Liver (tissue), 9 donors: Measurements from ENCODE around the gene PDE9A. TPM values are rescaled to one million over a fixed set of nuclear protein-coding genes. Genes with fewer than 3 reads are reported as not detected.

Experiments
- DNase-seq: peaks from one replicate; pipeline ENCODE4 v3.0.0-alpha.2; 2017; ENCODE audit warnings: low spot score
- H3K27ac ChIP-seq, 2 donors: one replicate each; pipeline ENCODE4 v1.7.0; 2013; ENCODE audit warnings: inconsistent platforms in 2 of 2, low read length in 2 of 2, control low read depth in 1 of 2, low read depth in 1 of 2, mild to moderate bottlenecking in 1 of 2
- H3K27me3 ChIP-seq, 4 donors: one replicate each; pipeline versions ENCODE4 v1.6.1 to v1.7.0; 2013; ENCODE audit warnings: low read length in 3 of 4, inconsistent platforms in 1 of 4, mild to moderate bottlenecking in 1 of 4, moderate library complexity in 1 of 4; ENCODE audit not compliant: control insufficient read depth in 4 of 4, insufficient read depth in 4 of 4
- H3K36me3 ChIP-seq, 4 donors: one replicate each; pipeline versions ENCODE4 v1.6.1 to v1.7.0; 2013; ENCODE audit warnings: low read length in 3 of 4, mild to moderate bottlenecking in 3 of 4, low read depth in 1 of 4, moderate library complexity in 1 of 4; ENCODE audit not compliant: control insufficient read depth in 4 of 4, insufficient read depth in 3 of 4
- H3K4me1 ChIP-seq, 4 donors: one replicate each; pipeline versions ENCODE4 v1.6.1 to v1.7.0; 2013; ENCODE audit warnings: low read length in 3 of 4, mild to moderate bottlenecking in 3 of 4, moderate library complexity in 1 of 4; ENCODE audit not compliant: control insufficient read depth in 4 of 4, insufficient read depth in 4 of 4
- H3K4me3 ChIP-seq, 3 donors: one replicate each; pipeline versions ENCODE4 v1.6.1 to v1.7.0; 2013; ENCODE audit warnings: low read length in 3 of 3, control low read depth in 1 of 3, low read depth in 1 of 3, mild to moderate bottlenecking in 1 of 3
- H3K9ac ChIP-seq, 2 donors: one replicate each; pipeline ENCODE4 v1.7.0; 2013; ENCODE audit warnings: low read length in 2 of 2, mild to moderate bottlenecking in 2 of 2, moderate library complexity in 2 of 2, control low read depth in 1 of 2, low read depth in 1 of 2
- H3K9me3 ChIP-seq, 4 donors: one replicate each; pipeline versions ENCODE4 v1.6.1 to v1.7.0; 2013; ENCODE audit warnings: low read length in 3 of 4; ENCODE audit not compliant: control insufficient read depth in 4 of 4
- ATF3 ChIP-seq: IDR thresholded peaks from 2 replicates; pipeline ENCODE4 v1.6.1; 2016; ENCODE audit warnings: antibody characterized with exemption
- EGR1 ChIP-seq, 2 donors: IDR thresholded peaks; 2 replicates each; pipeline ENCODE4 v1.6.1; 2016 to 2018; ENCODE audit warnings: antibody characterized with exemption in 2 of 2, low read depth in 2 of 2
- FOXA1 ChIP-seq: IDR thresholded peaks from 2 replicates; pipeline ENCODE4 v1.6.1; 2016; ENCODE audit warnings: antibody characterized with exemption
- FOXA2 ChIP-seq: IDR thresholded peaks from 2 replicates; pipeline ENCODE4 v1.6.1; 2016; ENCODE audit warnings: antibody characterized with exemption
- GABPA ChIP-seq, 2 donors: IDR thresholded peaks in 1 of 2; conservative IDR thresholded peaks in 1 of 2; 2 replicates each; pipeline ENCODE4 v1.6.1; 2016; ENCODE audit warnings: antibody characterized with exemption in 2 of 2, mild to moderate bottlenecking in 1 of 2, moderate library complexity in 1 of 2
- HNF4A ChIP-seq, 2 donors: conservative IDR thresholded peaks; 2 replicates each; pipeline ENCODE4 v1.6.1; 2016; ENCODE audit warnings: antibody characterized with exemption in 2 of 2, mild to moderate bottlenecking in 2 of 2
- HNF4G ChIP-seq: IDR thresholded peaks from 2 replicates; pipeline ENCODE4 v1.6.1; 2016; ENCODE audit warnings: antibody characterized with exemption
- JUND ChIP-seq, 2 donors: IDR thresholded peaks; 2 replicates each; pipeline ENCODE4 v1.6.1; 2016; ENCODE audit warnings: antibody characterized with exemption in 2 of 2
- NR2F2 ChIP-seq: IDR thresholded peaks from 2 replicates; pipeline ENCODE4 v1.6.1; 2016; ENCODE audit warnings: antibody characterized with exemption
- RAD21 ChIP-seq, 2 donors: IDR thresholded peaks; 2 replicates each; pipeline ENCODE4 v1.6.1; 2016; ENCODE audit warnings: antibody characterized with exemption in 2 of 2, mild to moderate bottlenecking in 2 of 2
- RXRA ChIP-seq, 2 donors: IDR thresholded peaks; 2 replicates each; pipeline ENCODE4 v1.6.1; 2017 to 2018; ENCODE audit warnings: antibody characterized with exemption in 2 of 2, mild to moderate bottlenecking in 1 of 2
- SP1 ChIP-seq: IDR thresholded peaks from 2 replicates; pipeline ENCODE4 v1.6.1; 2018; ENCODE audit warnings: antibody characterized with exemption, mild to moderate bottlenecking
- TAF1 ChIP-seq: conservative IDR thresholded peaks from 2 replicates; pipeline ENCODE4 v1.6.1; 2016; ENCODE audit warnings: antibody characterized with exemption, mild to moderate bottlenecking
- WGBS: extraction: QIAGEN DNeasy Blood & Tissue Kit; methylation state at CpG from one replicate; pipeline ENCODE4 v1.1.7; 2013; 5-methylcytosine and 5-hydroxymethylcytosine counted together
- polyA plus RNA-seq, 2 donors: library from polyadenylated mRNA; stranded (reverse) in 1 of 2; unstranded in 1 of 2; fragments of 200-250 nt in 1 of 2; fragments of >200 nt in 1 of 2; fragmentation: Nextera tagmentation in 1 of 2; extraction: Ambion mirVana in 1 of 2; gene quantifications; one replicate each; pipeline versions ENCODE4 v1.2.1 to v1.2.3, GENCODE V29; 2013 to 2015
- total RNA-seq, 2 donors: library from RNA; depleted of rRNA; stranded (reverse); fragments of >200 nt; gene quantifications; one replicate each; pipeline ENCODE4 v1.2.3, GENCODE V29; 2014
- TF ChIP-seq, protein P1 (sequence below): fragments of 150-350 bp; IDR thresholded peaks from 2 replicates; pipeline ENCODE4 v1.5.1; 2017; ENCODE audit warnings: improper control_type of control experiment, low read depth, low read length; ENCODE audit not compliant: missing input control
- TF ChIP-seq, protein P2 (sequence below): IDR thresholded peaks from 2 replicates; pipeline ENCODE4 v1.6.1; 2016; ENCODE audit warnings: antibody characterized with exemption
- TF ChIP-seq, protein P3 (sequence below): IDR thresholded peaks from 2 replicates; pipeline ENCODE4 v1.6.1; 2016; ENCODE audit warnings: antibody characterized with exemption
- TF ChIP-seq, protein P4 (sequence below): IDR thresholded peaks from 2 replicates; pipeline ENCODE4 v1.6.1; 2016; ENCODE audit warnings: antibody characterized with exemption, mild to moderate bottlenecking
- donor health status: healthy.
- donor health status: healthy.
- donor health status: healthy.
- donor health status: healthy.
- donor health status: healthy.

The PDE9A gene
- total and polyA plus RNA-seq, 4 donors = 1.5 to 4.2 (median 2.7) TPM

GRCh38 chr21:42607525-42608102 lies 45.8 kb upstream of the PDE9A start:
- Histone ChIP-seq H3K36me3 (no peaks in the 10 kb centered on the region), H3K9ac (no peak overlapping the region), H3K4me3 (no peak overlapping the region), H3K9me3 (peaks cover 2 to 8% (median 4%) of the 10 kb centered on the region in 4 donors), H3K27ac (no peak overlapping the region), H3K4me1 (no peaks in the 10 kb centered on the region), H3K27me3 (no peaks in the 10 kb centered on the region)
- no peak for DNase-seq
- TF ChIP-seq FOXA1 (no peak), ATF3 (no peak), GABPA (IDR thresholded peaks at IDR 0.05 in 1 of 2, conservative IDR thresholded peaks at IDR 0.05 in 1 of 2) (no peak), SP1 (no peak), TAF1 (no peak), FOXA2 (no peak), HNF4G (no peak), NR2F2 (no peak), JUND (IDR thresholded peaks at IDR 0.05) (no peak), RXRA (IDR thresholded peaks at IDR 0.05) (no peak), EGR1 (IDR thresholded peaks at IDR 0.05; ENCODE audit: low read depth in 2 of 2) (no peak), RAD21 (IDR thresholded peaks at IDR 0.05) (no peak), HNF4A (conservative IDR thresholded peaks at IDR 0.05) (no peak)
- TF ChIP-seq, protein P1, sequence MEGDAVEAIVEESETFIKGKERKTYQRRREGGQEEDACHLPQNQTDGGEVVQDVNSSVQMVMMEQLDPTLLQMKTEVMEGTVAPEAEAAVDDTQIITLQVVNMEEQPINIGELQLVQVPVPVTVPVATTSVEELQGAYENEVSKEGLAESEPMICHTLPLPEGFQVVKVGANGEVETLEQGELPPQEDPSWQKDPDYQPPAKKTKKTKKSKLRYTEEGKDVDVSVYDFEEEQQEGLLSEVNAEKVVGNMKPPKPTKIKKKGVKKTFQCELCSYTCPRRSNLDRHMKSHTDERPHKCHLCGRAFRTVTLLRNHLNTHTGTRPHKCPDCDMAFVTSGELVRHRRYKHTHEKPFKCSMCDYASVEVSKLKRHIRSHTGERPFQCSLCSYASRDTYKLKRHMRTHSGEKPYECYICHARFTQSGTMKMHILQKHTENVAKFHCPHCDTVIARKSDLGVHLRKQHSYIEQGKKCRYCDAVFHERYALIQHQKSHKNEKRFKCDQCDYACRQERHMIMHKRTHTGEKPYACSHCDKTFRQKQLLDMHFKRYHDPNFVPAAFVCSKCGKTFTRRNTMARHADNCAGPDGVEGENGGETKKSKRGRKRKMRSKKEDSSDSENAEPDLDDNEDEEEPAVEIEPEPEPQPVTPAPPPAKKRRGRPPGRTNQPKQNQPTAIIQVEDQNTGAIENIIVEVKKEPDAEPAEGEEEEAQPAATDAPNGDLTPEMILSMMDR = no peak
- TF ChIP-seq, protein P2, sequence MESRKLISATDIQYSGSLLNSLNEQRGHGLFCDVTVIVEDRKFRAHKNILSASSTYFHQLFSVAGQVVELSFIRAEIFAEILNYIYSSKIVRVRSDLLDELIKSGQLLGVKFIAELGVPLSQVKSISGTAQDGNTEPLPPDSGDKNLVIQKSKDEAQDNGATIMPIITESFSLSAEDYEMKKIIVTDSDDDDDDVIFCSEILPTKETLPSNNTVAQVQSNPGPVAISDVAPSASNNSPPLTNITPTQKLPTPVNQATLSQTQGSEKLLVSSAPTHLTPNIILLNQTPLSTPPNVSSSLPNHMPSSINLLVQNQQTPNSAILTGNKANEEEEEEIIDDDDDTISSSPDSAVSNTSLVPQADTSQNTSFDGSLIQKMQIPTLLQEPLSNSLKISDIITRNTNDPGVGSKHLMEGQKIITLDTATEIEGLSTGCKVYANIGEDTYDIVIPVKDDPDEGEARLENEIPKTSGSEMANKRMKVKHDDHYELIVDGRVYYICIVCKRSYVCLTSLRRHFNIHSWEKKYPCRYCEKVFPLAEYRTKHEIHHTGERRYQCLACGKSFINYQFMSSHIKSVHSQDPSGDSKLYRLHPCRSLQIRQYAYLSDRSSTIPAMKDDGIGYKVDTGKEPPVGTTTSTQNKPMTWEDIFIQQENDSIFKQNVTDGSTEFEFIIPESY = no peak
- TF ChIP-seq, protein P3, sequence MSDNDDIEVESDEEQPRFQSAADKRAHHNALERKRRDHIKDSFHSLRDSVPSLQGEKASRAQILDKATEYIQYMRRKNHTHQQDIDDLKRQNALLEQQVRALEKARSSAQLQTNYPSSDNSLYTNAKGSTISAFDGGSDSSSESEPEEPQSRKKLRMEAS = no peak
- WGBS = 82% methylated on average over 5 of the region's 5 CpGs

GRCh38 chr21:42608446-42608845 lies 45.0 kb upstream of the PDE9A start:
- no peak overlapping the region for H3K4me3 ChIP-seq
- 79% methylated on average over 4 of the region's 4 CpGs for WGBS
- DNase-seq = no peak
- no peaks in the 10 kb centered on the region for H3K4me1 ChIP-seq
- no peaks in the 10 kb centered on the region for H3K36me3 ChIP-seq
- no peaks in the 10 kb centered on the region for H3K27me3 ChIP-seq
- H3K9ac ChIP-seq = no peak overlapping the region
- H3K9me3 ChIP-seq = peaks cover 2 to 8% (median 4%) of the 10 kb centered on the region in 4 donors
- H3K27ac ChIP-seq = no peak overlapping the region
- no peak for TF ChIP-seq FOXA2
- TF ChIP-seq, protein P3 = no peak
- TF ChIP-seq, protein P1 = no peak
- TF ChIP-seq FOXA1 = no peak
- TF ChIP-seq TAF1 = no peak
- TF ChIP-seq SP1 = no peak
- TF ChIP-seq, protein P4, sequence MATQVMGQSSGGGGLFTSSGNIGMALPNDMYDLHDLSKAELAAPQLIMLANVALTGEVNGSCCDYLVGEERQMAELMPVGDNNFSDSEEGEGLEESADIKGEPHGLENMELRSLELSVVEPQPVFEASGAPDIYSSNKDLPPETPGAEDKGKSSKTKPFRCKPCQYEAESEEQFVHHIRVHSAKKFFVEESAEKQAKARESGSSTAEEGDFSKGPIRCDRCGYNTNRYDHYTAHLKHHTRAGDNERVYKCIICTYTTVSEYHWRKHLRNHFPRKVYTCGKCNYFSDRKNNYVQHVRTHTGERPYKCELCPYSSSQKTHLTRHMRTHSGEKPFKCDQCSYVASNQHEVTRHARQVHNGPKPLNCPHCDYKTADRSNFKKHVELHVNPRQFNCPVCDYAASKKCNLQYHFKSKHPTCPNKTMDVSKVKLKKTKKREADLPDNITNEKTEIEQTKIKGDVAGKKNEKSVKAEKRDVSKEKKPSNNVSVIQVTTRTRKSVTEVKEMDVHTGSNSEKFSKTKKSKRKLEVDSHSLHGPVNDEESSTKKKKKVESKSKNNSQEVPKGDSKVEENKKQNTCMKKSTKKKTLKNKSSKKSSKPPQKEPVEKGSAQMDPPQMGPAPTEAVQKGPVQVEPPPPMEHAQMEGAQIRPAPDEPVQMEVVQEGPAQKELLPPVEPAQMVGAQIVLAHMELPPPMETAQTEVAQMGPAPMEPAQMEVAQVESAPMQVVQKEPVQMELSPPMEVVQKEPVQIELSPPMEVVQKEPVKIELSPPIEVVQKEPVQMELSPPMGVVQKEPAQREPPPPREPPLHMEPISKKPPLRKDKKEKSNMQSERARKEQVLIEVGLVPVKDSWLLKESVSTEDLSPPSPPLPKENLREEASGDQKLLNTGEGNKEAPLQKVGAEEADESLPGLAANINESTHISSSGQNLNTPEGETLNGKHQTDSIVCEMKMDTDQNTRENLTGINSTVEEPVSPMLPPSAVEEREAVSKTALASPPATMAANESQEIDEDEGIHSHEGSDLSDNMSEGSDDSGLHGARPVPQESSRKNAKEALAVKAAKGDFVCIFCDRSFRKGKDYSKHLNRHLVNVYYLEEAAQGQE = no peak
- no peak for TF ChIP-seq EGR1 (IDR thresholded peaks at IDR 0.05; ENCODE audit: low read depth in 2 of 2)
- no peak for TF ChIP-seq HNF4A (conservative IDR thresholded peaks at IDR 0.05)
- TF ChIP-seq HNF4G = no peak
- no peak for TF ChIP-seq RAD21 (IDR thresholded peaks at IDR 0.05)
- no peak for TF ChIP-seq ATF3
- TF ChIP-seq, protein P2 = no peak
- TF ChIP-seq GABPA (IDR thresholded peaks at IDR 0.05 in 1 of 2, conservative IDR thresholded peaks at IDR 0.05 in 1 of 2) = no peak
- no peak for TF ChIP-seq JUND (IDR thresholded peaks at IDR 0.05)
- no peak for TF ChIP-seq RXRA (IDR thresholded peaks at IDR 0.05)
